GM12878 (cell line): Measurements from ENCODE around the gene PHACTR1. TPM values are rescaled to one million over a fixed set of nuclear protein-coding genes. Genes with fewer than 3 reads are reported as not detected.

ENCODE experiments used
- ATAC-seq: fragments of 200-7000 bp; cut with Tn5 transposase; 3 replicates; pipeline ENCODE4 v1.9.1; 2020; ENCODE audit warnings: mild to moderate bottlenecking, moderate library complexity
- BruUV-seq: library from RNA; stranded (reverse); fragments of 400-500 nt; replicated peaks from 2 replicates; lab custom pipeline; 2021; lab: Mats Ljungman, UMichigan
- CTCF ChIA-PET: fragments of 300-600 bp; sonication (Branson Sonifier 250); formaldehyde crosslinking; extraction: SDS; loops from one replicate; lab custom pipeline; 2021; ENCODE audit warnings: inconsistent platforms; lab: Yijun Ruan, JAX
- POLR2A ChIA-PET: fragments of 350-600 bp; formaldehyde crosslinking; extraction: SDS; loops from one replicate; lab custom pipeline; 2021; ENCODE audit warnings: inconsistent platforms; lab: Charles Lee
- RAD21 ChIA-PET: fragments of 300-600 bp; sonication (Branson Sonifier 250); formaldehyde crosslinking; loops from one replicate; lab custom pipeline; 2023; ENCODE audit warnings: antibody characterized with exemption; ENCODE audit not compliant: unreplicated experiment; lab: Charles Lee
- SMC1A ChIA-PET: fragments of 300-600 bp; sonication (Branson Sonifier 250); formaldehyde crosslinking; loops from one replicate; lab custom pipeline; 2023; ENCODE audit not compliant: unreplicated experiment, uncharacterized antibody; lab: Charles Lee
- DNase-seq: peaks from one replicate; pipeline ENCODE4 v3.0.0-alpha.2; 2011; ENCODE audit warnings: low read depth, low spot score
- FAIRE-seq: peaks from 3 replicates; lab custom pipeline; 2011; peaks lifted over from hg19 to GRCh38; lab: Jason Lieb, UNC
- H2AFZ ChIP-seq: 2 replicates; pipeline ENCODE4 v1.6.0; 2011; ENCODE audit warnings: low read depth, low read length, control low read depth; ENCODE audit not compliant: control insufficient read depth
- H3K27ac ChIP-seq: 2 replicates; pipeline ENCODE4 v1.5.1; 2011; ENCODE audit warnings: control low read depth; ENCODE audit not compliant: control insufficient read depth, insufficient read depth
- H3K27me3 ChIP-seq, 2 experiments: replicated peaks in 1 of 2; 2 replicates each; pipeline versions ENCODE4 v1.6.0 to v1.6.1; 2011; ENCODE audit warnings: low read length in 1 of 2; ENCODE audit not compliant: control insufficient read depth in 2 of 2, insufficient read depth in 2 of 2
- H3K36me3 ChIP-seq, 2 experiments: 2 replicates each; pipeline ENCODE4 v1.5.1; 2011; ENCODE audit warnings: low read length in 1 of 2; ENCODE audit not compliant: control insufficient read depth in 2 of 2, insufficient read depth in 2 of 2
- H3K4me1 ChIP-seq: 2 replicates; pipeline ENCODE4 v1.6.1; 2011; ENCODE audit warnings: mild to moderate bottlenecking, low read length, moderate library complexity, mixed read lengths; ENCODE audit not compliant: control insufficient read depth, insufficient read depth
- H3K4me2 ChIP-seq: 2 replicates; pipeline ENCODE4 v1.6.0; 2011; ENCODE audit warnings: control low read depth; ENCODE audit not compliant: control insufficient read depth, insufficient read depth
- H3K4me3 ChIP-seq: fragments of 200-600 bp; sonication (generic); 2 replicates; pipeline ENCODE4 v1.5.1; 2016
- H3K79me2 ChIP-seq: 2 replicates; pipeline ENCODE4 v1.6.0; 2011; ENCODE audit warnings: low read length; ENCODE audit not compliant: control insufficient read depth, insufficient read depth
- H3K9ac ChIP-seq: 2 replicates; pipeline ENCODE4 v1.8.0; 2011; ENCODE audit warnings: low read length, control low read depth, mixed read lengths; ENCODE audit not compliant: control insufficient read depth, insufficient read depth
- H3K9me3 ChIP-seq: replicated peaks from 3 replicates; pipeline ENCODE4 v1.5.1; 2011; ENCODE audit warnings: mild to moderate bottlenecking, low read length; ENCODE audit not compliant: control insufficient read depth, insufficient read depth
- H4K20me1 ChIP-seq: 2 replicates; pipeline ENCODE4 v1.6.0; 2011; ENCODE audit not compliant: control insufficient read depth, insufficient read depth
- CBX5 ChIP-seq: sonication (generic); IDR thresholded peaks from 2 replicates; pipeline ENCODE4 v1.6.1; 2016; ENCODE audit warnings: low read depth, moderate library complexity, mild to moderate bottlenecking, inconsistent platforms
- CHD1 ChIP-seq: IDR thresholded peaks from 2 replicates; pipeline ENCODE4 v1.6.1; 2012; ENCODE audit warnings: low read depth, low read length, improper control_type of control experiment
- EGR1 ChIP-seq, 2 experiments: IDR thresholded peaks; 1 replicate in 1 of 2; 2 replicates in 1 of 2; pipeline ENCODE4 v1.6.1; 2011 to 2012; ENCODE audit warnings: low read depth in 2 of 2, low read length in 2 of 2, borderline replicate concordance in 1 of 2, mild to moderate bottlenecking in 1 of 2, moderate library complexity in 1 of 2
- ETV6 ChIP-seq, 2 experiments: fragments of 450-650 bp in 1 of 2; IDR thresholded peaks in 1 of 2; conservative IDR thresholded peaks in 1 of 2; 2 replicates each; pipeline ENCODE4 v1.6.1; 2014; ENCODE audit warnings: antibody characterized with exemption in 1 of 2, borderline replicate concordance in 1 of 2, low read depth in 1 of 2, mild to moderate bottlenecking in 1 of 2, moderate library complexity in 1 of 2
- GATAD2B ChIP-seq: fragments of 450-650 bp; conservative IDR thresholded peaks from 2 replicates; pipeline ENCODE4 v1.6.1; 2017; ENCODE audit warnings: low read depth, mild to moderate bottlenecking, moderate library complexity
- MTA2 ChIP-seq: fragments of 450-650 bp; IDR thresholded peaks from 2 replicates; pipeline ENCODE4 v1.6.1; 2016; ENCODE audit warnings: low read depth, mild to moderate bottlenecking, moderate library complexity
- NBN ChIP-seq: fragments of 450-650 bp; IDR thresholded peaks from 2 replicates; pipeline ENCODE4 v1.6.1; 2016
- RUNX3 ChIP-seq: IDR thresholded peaks from 2 replicates; pipeline ENCODE4 v1.6.1; 2012; ENCODE audit warnings: low read length, inconsistent platforms
- ZNF24 ChIP-seq: fragments of 450-650 bp; IDR thresholded peaks from 2 replicates; pipeline ENCODE4 v1.6.1; 2017; ENCODE audit warnings: antibody characterized with exemption, mild to moderate bottlenecking
- WGBS: methylation state at CpG from one replicate; pipeline ENCODE4 v1.1.6; 2016; ENCODE audit warnings: low lambda C conversion rate; ENCODE audit not compliant: insufficient replicate concordance, insufficient coverage; ENCODE audit errors: missing lambda C conversion rate; 5-methylcytosine and 5-hydroxymethylcytosine counted together
- in situ Hi-C: fragments of 300-500 bp; cut with MboI; formaldehyde crosslinking; loops from 9 replicates; pipeline ENCODE4 v1.14.3; 2018; ENCODE audit warnings: mixed read lengths
- intact Hi-C: fragments of 100-400 bp; cut with micrococcal nuclease; formaldehyde crosslinking; loops from one replicate; pipeline ENCODE4 v1.14.2; 2022; ENCODE audit not compliant: unreplicated experiment
- polyA plus RNA-seq, 11 experiments: library from polyadenylated mRNA; depleted of rRNA in 4 of 11; unstranded in 6 of 11; stranded (reverse) in 5 of 11; fragments of >200 nt; fragmentation: Nextera tagmentation in 4 of 11; fragmentation: Illumina TruSeq in 1 of 11; extraction: Ambion mirVana in 4 of 11; extraction: Trizol in 1 of 11; gene quantifications; 1 replicate in 1 of 11; 2 replicates in 10 of 11; pipeline versions ENCODE4 v1.2.1 to v1.2.3, GENCODE V29; 2011 to 2016; ENCODE audit warnings: inconsistent platforms in 2 of 11, missing spikeins in 2 of 11, low read depth in 1 of 11
- total RNA-seq, 4 experiments: library from RNA; depleted of rRNA in 3 of 4; stranded (reverse); fragments of >200 nt in 3 of 4; fragmentation: Illumina TruSeq in 1 of 4; extraction: Trizol in 1 of 4; gene quantifications; 2 replicates each; pipeline versions ENCODE4 v1.2.1 to v1.2.3, GENCODE V29; 2013 to 2021
- TF ChIP-seq, protein P1 (sequence below): fragments of 450-650 bp; IDR thresholded peaks from 2 replicates; pipeline ENCODE4 v1.6.1; 2017; ENCODE audit warnings: borderline replicate concordance
- TF ChIP-seq, protein P2 (sequence below): fragments of 450-650 bp; IDR thresholded peaks from 2 replicates; pipeline ENCODE4 v1.6.1; 2016; ENCODE audit warnings: mild to moderate bottlenecking, moderate library complexity, borderline replicate concordance

The PHACTR1 gene
- total and polyA plus RNA-seq, 10 of the 15 experiments (the other 5 are each of a cell fraction or from before 2014, with no cell fraction given): 34.2 to 94.6 (median 62.3) TPM

DNA sequence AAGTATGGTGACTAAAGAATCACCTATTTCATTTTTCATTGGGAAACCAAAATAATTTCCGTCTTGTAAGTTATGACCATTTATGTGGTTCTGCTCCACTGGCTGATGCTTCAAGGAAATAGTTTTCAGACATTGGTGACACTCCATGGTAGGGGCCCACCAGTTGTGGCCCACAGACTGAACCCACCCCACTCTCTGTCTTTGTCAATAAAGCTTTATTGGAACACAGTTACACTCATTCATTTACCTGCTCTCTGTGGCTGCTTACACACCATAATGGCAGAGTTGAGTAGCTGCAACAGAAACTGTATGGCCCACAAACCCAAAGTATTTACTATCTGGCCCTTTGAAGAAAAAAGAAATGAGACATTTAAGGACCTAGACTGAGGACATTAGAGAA lies 533.2 kb downstream of the PHACTR1 start:
- H3K27ac ChIP-seq: no peak overlapping the region
- H3K4me1 ChIP-seq: no peaks in the 10 kb centered on the region
- no peaks in the 10 kb centered on the region for H4K20me1 ChIP-seq
- in situ Hi-C loops (no loop called here), intact Hi-C loops (no loop called here)
- H3K9me3 ChIP-seq: no peaks in the 10 kb centered on the region; the same call in 2 of the 3 replicates
- SMC1A ChIA-PET: interaction anchor here (1.0 to 1.9 kb wide), 3 partner anchors 14 to 80 kb away, joined by 4 to 9 read pairs (median 4); no protein-coding TSS in a partner anchor
- DNase-seq: no peak
- H2AFZ ChIP-seq: no peak overlapping the region
- no peaks in the 10 kb centered on the region for H3K27me3 ChIP-seq
- RAD21 ChIA-PET: interaction anchor here (0.7 to 1.4 kb wide), 3 partner anchors 10 to 43 kb away, joined by 3 to 7 read pairs (median 6); no protein-coding TSS in a partner anchor
- no peak for TF ChIP-seq ZNF24
- peak; percentile 38 for TF ChIP-seq RUNX3
- no peak for TF ChIP-seq ETV6 (conservative IDR thresholded peaks at IDR 0.05 in 1 of 2, IDR thresholded peaks at IDR 0.05 in 1 of 2; ENCODE audit: borderline replicate concordance in 1 of 2, low read depth in 1 of 2)
- TF ChIP-seq, protein P1, sequence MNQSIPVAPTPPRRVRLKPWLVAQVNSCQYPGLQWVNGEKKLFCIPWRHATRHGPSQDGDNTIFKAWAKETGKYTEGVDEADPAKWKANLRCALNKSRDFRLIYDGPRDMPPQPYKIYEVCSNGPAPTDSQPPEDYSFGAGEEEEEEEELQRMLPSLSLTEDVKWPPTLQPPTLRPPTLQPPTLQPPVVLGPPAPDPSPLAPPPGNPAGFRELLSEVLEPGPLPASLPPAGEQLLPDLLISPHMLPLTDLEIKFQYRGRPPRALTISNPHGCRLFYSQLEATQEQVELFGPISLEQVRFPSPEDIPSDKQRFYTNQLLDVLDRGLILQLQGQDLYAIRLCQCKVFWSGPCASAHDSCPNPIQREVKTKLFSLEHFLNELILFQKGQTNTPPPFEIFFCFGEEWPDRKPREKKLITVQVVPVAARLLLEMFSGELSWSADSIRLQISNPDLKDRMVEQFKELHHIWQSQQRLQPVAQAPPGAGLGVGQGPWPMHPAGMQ: no peak
- no peak for TF ChIP-seq NBN
- TF ChIP-seq CBX5: no peak
- TF ChIP-seq GATAD2B: no peak
- no peak for TF ChIP-seq MTA2
- no peak for TF ChIP-seq EGR1 (IDR thresholded peaks at IDR 0.05; ENCODE audit: borderline replicate concordance in 1 of 2, low read depth in 2 of 2, low read length in 2 of 2)
- TF ChIP-seq, protein P2, sequence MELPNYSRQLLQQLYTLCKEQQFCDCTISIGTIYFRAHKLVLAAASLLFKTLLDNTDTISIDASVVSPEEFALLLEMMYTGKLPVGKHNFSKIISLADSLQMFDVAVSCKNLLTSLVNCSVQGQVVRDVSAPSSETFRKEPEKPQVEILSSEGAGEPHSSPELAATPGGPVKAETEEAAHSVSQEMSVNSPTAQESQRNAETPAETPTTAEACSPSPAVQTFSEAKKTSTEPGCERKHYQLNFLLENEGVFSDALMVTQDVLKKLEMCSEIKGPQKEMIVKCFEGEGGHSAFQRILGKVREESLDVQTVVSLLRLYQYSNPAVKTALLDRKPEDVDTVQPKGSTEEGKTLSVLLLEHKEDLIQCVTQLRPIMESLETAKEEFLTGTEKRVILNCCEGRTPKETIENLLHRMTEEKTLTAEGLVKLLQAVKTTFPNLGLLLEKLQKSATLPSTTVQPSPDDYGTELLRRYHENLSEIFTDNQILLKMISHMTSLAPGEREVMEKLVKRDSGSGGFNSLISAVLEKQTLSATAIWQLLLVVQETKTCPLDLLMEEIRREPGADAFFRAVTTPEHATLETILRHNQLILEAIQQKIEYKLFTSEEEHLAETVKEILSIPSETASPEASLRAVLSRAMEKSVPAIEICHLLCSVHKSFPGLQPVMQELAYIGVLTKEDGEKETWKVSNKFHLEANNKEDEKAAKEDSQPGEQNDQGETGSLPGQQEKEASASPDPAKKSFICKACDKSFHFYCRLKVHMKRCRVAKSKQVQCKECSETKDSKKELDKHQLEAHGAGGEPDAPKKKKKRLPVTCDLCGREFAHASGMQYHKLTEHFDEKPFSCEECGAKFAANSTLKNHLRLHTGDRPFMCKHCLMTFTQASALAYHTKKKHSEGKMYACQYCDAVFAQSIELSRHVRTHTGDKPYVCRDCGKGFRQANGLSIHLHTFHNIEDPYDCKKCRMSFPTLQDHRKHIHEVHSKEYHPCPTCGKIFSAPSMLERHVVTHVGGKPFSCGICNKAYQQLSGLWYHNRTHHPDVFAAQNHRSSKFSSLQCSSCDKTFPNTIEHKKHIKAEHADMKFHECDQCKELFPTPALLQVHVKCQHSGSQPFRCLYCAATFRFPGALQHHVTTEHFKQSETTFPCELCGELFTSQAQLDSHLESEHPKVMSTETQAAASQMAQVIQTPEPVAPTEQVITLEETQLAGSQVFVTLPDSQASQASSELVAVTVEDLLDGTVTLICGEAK: peak; percentile 91
- no peak for TF ChIP-seq CHD1
- no peak overlapping the region for H3K4me2 ChIP-seq
- no peak for FAIRE-seq
- no peaks in the 10 kb centered on the region for H3K79me2 ChIP-seq
- no peak overlapping the region for H3K9ac ChIP-seq
- no TSS peak for BruUV-seq
- WGBS: 95% methylated on average over 1 of the region's 1 CpG
- H3K4me3 ChIP-seq: no peak overlapping the region
- peak; percentile 26; the same call in 1 of the 3 replicates for ATAC-seq
- POLR2A ChIA-PET: interaction anchor here (1.5 to 1.9 kb wide), 2 partner anchors 10 to 14 kb away, joined by 5 to 6 read pairs; no protein-coding TSS in a partner anchor
- CTCF ChIA-PET: interaction anchor here (0.6 to 2.0 kb wide), 5 partner anchors 9 to 55 kb away, joined by 4 to 7 read pairs (median 5); no protein-coding TSS in a partner anchor
- H3K36me3 ChIP-seq: no peaks in the 10 kb centered on the region
